K562 (cell line): ENCODE data around the gene PTOV1. TPM values are rescaled to one million over a fixed set of nuclear protein-coding genes. Genes with fewer than 3 reads are reported as not detected.

Experiments
- CREB1 ChIP-seq, 2 experiments: sonication (generic) in 1 of 2; formaldehyde crosslinking in 1 of 2; IDR thresholded peaks; 2 replicates each; pipeline versions ENCODE4 v1.6.1 to v1.8.0; 2012 to 2022; ENCODE audit warnings: inconsistent platforms in 1 of 2, mild to moderate bottlenecking in 1 of 2, missing genetic modification reagents in 1 of 2, moderate library complexity in 1 of 2
- EGR1 ChIP-seq: fragments of 450-650 bp; conservative IDR thresholded peaks from 2 replicates; pipeline ENCODE4 v1.6.1; 2017; ENCODE audit warnings: mild to moderate bottlenecking
- ELF2 ChIP-seq: fragments of 250-450 bp; sonication (Bioruptor Pico); IDR thresholded peaks from 2 replicates; pipeline ENCODE4 v1.5.0; 2021; ENCODE audit warnings: mild to moderate bottlenecking
- ESRRB ChIP-seq: fragments of 250-450 bp; sonication (Bioruptor Pico); IDR thresholded peaks from 2 replicates; pipeline ENCODE4 v1.5.0; 2020; ENCODE audit warnings: mild to moderate bottlenecking, moderate library complexity, borderline replicate concordance
- EWSR1 ChIP-seq: fragments of 450-650 bp; IDR thresholded peaks from 2 replicates; pipeline ENCODE4 v1.6.1; 2018; ENCODE audit warnings: borderline replicate concordance, mild to moderate bottlenecking, low read depth, moderate library complexity; ENCODE audit not compliant: partially characterized antibody
- EZH2 ChIP-seq: IDR thresholded peaks from 2 replicates; pipeline ENCODE4 v1.6.1; 2012; ENCODE audit warnings: low read depth, mild to moderate bottlenecking, inconsistent platforms, low read length, borderline replicate concordance
- FIP1L1 ChIP-seq: fragments of 200-400 bp; formaldehyde crosslinking; IDR thresholded peaks from 2 replicates; pipeline ENCODE4 v1.6.1; 2018; ENCODE audit warnings: mild to moderate bottlenecking, low read depth, low read length; ENCODE audit not compliant: poor library complexity, severe bottlenecking
- GTF2A2 ChIP-seq: IDR thresholded peaks from 2 replicates; pipeline ENCODE4 v1.6.1; 2016; ENCODE audit warnings: mild to moderate bottlenecking, missing genetic modification characterization, missing compliant biosample characterization
- JUN ChIP-seq, 2 experiments: sonication (generic) in 1 of 2; formaldehyde crosslinking in 1 of 2; IDR thresholded peaks; 2 replicates each; pipeline versions ENCODE4 v1.6.1 to v1.8.0; 2012 to 2022; ENCODE audit warnings: borderline replicate concordance in 2 of 2, mild to moderate bottlenecking in 2 of 2, improper control_type of control experiment in 1 of 2, low read depth in 1 of 2, low read length in 1 of 2, missing genetic modification reagents in 1 of 2
- MAFK ChIP-seq: IDR thresholded peaks from 2 replicates; pipeline ENCODE4 v1.6.1; 2011; ENCODE audit warnings: low read length, improper control_type of control experiment
- MAZ ChIP-seq, 2 experiments: fragments of 450-650 bp in 1 of 2; sonication (generic) in 1 of 2; formaldehyde crosslinking; IDR thresholded peaks in 1 of 2; conservative IDR thresholded peaks in 1 of 2; 2 replicates each; pipeline versions ENCODE4 v1.4.0 to v1.5.0; 2020; ENCODE audit warnings: mild to moderate bottlenecking in 1 of 2, missing genetic modification reagents in 1 of 2
- MCM3 ChIP-seq: fragments of 450-650 bp; IDR thresholded peaks from 2 replicates; pipeline ENCODE4 v1.6.1; 2016
- MEF2A ChIP-seq: IDR thresholded peaks from 2 replicates; pipeline ENCODE4 v1.6.1; 2011; ENCODE audit warnings: low read depth, mild to moderate bottlenecking, low read length, moderate library complexity; ENCODE audit not compliant: control insufficient read depth
- MXI1 ChIP-seq: IDR thresholded peaks from 2 replicates; pipeline ENCODE4 v1.6.1; 2011; ENCODE audit warnings: low read depth, mild to moderate bottlenecking, improper control_type of control experiment, low read length
- NFE2 ChIP-seq: IDR thresholded peaks from 2 replicates; pipeline ENCODE4 v1.6.1; 2014; ENCODE audit warnings: antibody characterized with exemption, low read depth
- POLR2A ChIP-seq: fragments of 450-650 bp; conservative IDR thresholded peaks from 2 replicates; pipeline ENCODE4 v1.6.1; 2016
- RB1 ChIP-seq: fragments of 450-650 bp; IDR thresholded peaks from 2 replicates; pipeline ENCODE4 v1.6.1; 2017; ENCODE audit warnings: low read depth, mild to moderate bottlenecking
- SMAD4 ChIP-seq: fragments of 250-450 bp; sonication (Bioruptor Pico); conservative IDR thresholded peaks from 2 replicates; pipeline ENCODE4 v1.8.0; 2021; ENCODE audit warnings: inconsistent platforms, mild to moderate bottlenecking, moderate library complexity
- SRSF1 ChIP-seq: fragments of 200-400 bp; formaldehyde crosslinking; IDR thresholded peaks from 2 replicates; pipeline ENCODE4 v1.6.1; 2017; ENCODE audit warnings: mild to moderate bottlenecking, low read depth, low read length, moderate library complexity
- ZFP30 ChIP-seq: fragments of 250-450 bp; sonication (Bioruptor Pico); IDR thresholded peaks from 2 replicates; pipeline ENCODE4 v1.8.0; 2022; ENCODE audit warnings: moderate library complexity, mild to moderate bottlenecking, inconsistent platforms, borderline replicate concordance
- ZNF232 ChIP-seq: sonication (generic); formaldehyde crosslinking; IDR thresholded peaks from 2 replicates; pipeline ENCODE4 v1.8.0; 2022; ENCODE audit warnings: mild to moderate bottlenecking, missing genetic modification reagents
- ZNF354B ChIP-seq: fragments of 250-450 bp; sonication (Bioruptor Pico); IDR thresholded peaks from 2 replicates; pipeline ENCODE4 v1.4.0; 2020
- ZNF584 ChIP-seq: fragments of 200-800 bp; sonication (Bioruptor generic); IDR thresholded peaks from 2 replicates; pipeline ENCODE4 v1.6.1; 2016; ENCODE audit warnings: low read depth, mild to moderate bottlenecking, missing genetic modification characterization, missing compliant biosample characterization
- polyA plus RNA-seq, 8 experiments: library from polyadenylated mRNA; depleted of rRNA in 4 of 8; stranded (reverse) in 5 of 8; unstranded in 3 of 8; fragments of >200 nt; fragmentation: Nextera tagmentation in 2 of 8; fragmentation: Illumina TruSeq in 1 of 8; extraction: Ambion mirVana in 2 of 8; extraction: Trizol in 1 of 8; gene quantifications; 2 replicates each; pipeline versions ENCODE4 v1.2.1 to v1.2.3, GENCODE V29; 2011 to 2014; ENCODE audit warnings: inconsistent platforms in 1 of 8, missing spikeins in 1 of 8
- total RNA-seq, 7 experiments: library from RNA; depleted of rRNA in 6 of 7; stranded (reverse); fragments of >200 nt in 6 of 7; fragmentation: Illumina TruSeq in 2 of 7; extraction: Trizol in 2 of 7; gene quantifications; 2 replicates each; pipeline versions ENCODE4 v1.2.1 to v1.2.3, GENCODE V29; 2011 to 2021; ENCODE audit warnings: low replicate concordance in 1 of 7
- TF ChIP-seq, protein P1 (sequence below): fragments of 250-450 bp; sonication (Bioruptor Pico); IDR thresholded peaks from 2 replicates; pipeline ENCODE4 v1.5.0; 2021; ENCODE audit warnings: mild to moderate bottlenecking, moderate library complexity
- TF ChIP-seq, protein P2 (sequence below): sonication (generic); formaldehyde crosslinking; IDR thresholded peaks from 2 replicates; pipeline ENCODE4 v1.8.1; 2022; ENCODE audit warnings: missing genetic modification reagents

PTOV1 gene
- total and polyA plus RNA-seq, 9 of the 15 experiments (the other 6 are each of a cell fraction or from before 2014, with no cell fraction given) = 4.9 to 169 (median 43.5) TPM

DNA sequence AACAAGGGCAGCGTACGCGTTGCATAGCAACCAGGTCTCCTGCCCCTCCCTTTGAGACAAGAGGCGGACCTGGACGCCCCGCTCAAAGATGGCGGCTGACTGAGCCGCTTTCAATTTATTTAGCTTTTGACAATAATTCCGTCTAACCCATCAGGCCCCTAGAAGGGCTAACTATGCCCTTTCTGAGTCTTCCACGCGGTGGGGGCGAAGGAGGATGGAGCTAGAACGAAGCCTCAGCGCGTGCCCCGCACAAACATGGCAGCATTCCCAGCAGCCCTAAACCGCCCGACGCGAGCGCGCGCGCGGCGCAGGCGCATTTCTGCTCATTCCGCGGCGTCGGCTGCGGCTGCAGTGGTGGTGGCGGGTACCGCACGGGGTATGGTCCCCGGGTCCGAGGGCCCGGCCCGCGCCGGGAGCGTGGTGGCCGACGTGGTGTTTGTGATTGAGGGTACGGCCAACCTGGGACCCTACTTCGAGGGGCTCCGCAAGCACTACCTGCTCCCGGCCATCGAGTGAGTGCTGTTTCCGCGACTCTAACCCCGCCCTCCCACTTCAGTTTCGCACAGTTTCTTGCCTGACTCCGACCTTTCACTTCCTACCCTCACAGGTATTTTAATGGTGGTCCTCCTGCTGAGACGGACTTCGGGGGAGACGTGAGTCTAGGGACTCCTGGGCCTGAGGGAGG, 32.9 kb upstream of the PTOV1 start, which contains the start of gene MED25 (continued):
- TF ChIP-seq, protein P1, sequence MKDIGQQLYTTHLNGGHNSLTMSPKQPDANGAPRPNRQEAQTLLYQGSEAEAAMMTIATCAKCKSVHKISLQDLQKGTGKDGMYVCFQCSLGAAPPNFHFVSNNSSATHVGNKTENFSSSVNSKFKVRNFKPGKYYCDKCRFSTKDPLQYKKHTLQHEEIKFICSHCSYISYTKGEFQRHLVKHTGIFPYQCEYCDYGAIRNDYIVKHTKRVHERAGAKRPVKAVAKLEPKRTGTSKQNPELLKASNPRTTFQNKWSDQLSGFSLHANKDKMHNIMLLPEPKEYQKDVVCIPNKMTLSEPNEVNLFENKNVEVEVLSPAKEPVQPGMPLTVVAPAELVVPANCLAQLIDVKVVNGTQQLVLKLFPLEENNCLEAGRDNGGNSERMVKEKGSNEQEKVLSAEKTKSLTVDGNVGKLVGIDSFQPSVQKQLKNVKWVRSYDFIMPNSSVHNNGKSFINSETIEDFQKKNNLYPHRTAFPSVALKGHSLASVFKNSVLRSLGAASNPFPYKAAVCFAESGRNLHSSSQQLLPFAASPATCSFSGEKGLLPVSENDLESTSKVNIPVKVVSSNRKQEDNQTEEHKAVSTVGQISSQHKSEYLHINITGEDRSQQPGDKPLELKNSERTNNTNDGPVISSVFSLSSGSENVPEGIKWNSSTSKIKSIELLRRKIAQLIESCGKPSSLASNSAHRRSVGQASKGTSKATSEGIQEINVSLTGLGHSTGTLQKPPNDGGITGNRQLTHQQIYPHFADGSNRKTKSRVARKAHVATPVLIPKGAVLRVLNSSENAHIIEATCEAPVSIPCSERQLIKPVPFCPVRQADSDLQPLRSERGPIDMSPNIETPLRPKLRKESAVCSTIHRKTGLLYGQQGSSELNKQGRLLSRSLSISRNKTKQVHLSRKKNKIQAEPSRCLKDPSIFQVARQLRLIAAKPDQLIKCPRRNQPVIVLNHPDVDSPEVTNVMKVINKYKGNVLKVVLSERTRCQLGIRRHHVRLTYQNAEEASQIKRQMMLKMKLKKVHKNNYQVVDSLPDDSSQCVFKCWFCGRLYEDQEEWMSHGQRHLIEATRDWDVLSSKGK (CRISPR knock-in tag) = no peak
- TF ChIP-seq MAZ (CRISPR knock-in tag; conservative IDR thresholded peaks at IDR 0.05 in 1 of 2, IDR thresholded peaks at IDR 0.05 in 1 of 2) = peak; percentile 81 to 88
- TF ChIP-seq ELF2 = no peak
- no peak for TF ChIP-seq ZNF584 (CRISPR knock-in tag)
- TF ChIP-seq ZFP30 (CRISPR knock-in tag) = no peak
- TF ChIP-seq SMAD4 (CRISPR knock-in tag) = 0 out of 2 replicates have a peak, but pooled peaks have one; percentile 65
- TF ChIP-seq, protein P2, sequence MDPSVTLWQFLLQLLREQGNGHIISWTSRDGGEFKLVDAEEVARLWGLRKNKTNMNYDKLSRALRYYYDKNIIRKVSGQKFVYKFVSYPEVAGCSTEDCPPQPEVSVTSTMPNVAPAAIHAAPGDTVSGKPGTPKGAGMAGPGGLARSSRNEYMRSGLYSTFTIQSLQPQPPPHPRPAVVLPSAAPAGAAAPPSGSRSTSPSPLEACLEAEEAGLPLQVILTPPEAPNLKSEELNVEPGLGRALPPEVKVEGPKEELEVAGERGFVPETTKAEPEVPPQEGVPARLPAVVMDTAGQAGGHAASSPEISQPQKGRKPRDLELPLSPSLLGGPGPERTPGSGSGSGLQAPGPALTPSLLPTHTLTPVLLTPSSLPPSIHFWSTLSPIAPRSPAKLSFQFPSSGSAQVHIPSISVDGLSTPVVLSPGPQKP (CRISPR knock-in tag) = no peak
- no peak for TF ChIP-seq MCM3
- TF ChIP-seq EWSR1 = no peak
- no peak for TF ChIP-seq ZNF354B
- no peak for TF ChIP-seq EGR1
- TF ChIP-seq ZNF232 = no peak; the same call in 1 of the 2 replicates
- TF ChIP-seq POLR2A = peak; percentile 73
- TF ChIP-seq FIP1L1 = peak; percentile 60
- TF ChIP-seq MAFK = no peak
- no peak for TF ChIP-seq EZH2
- peak; percentile 46; the same call in 1 of the 2 replicates for TF ChIP-seq CREB1 (IDR thresholded peaks at IDR 0.05)
- peak; percentile 60; the same call in 1 of the 2 replicates for TF ChIP-seq CREB1 (CRISPR knock-in tag; IDR thresholded peaks at IDR 0.05)
- TF ChIP-seq SRSF1 = no peak
- no peak for TF ChIP-seq MXI1
- TF ChIP-seq GTF2A2 (tag) = no peak
- peak; percentile 23; the same call in 1 of the 2 replicates for TF ChIP-seq JUN (IDR thresholded peaks at IDR 0.05; ENCODE audit: borderline replicate concordance, low read depth, low read length)
- no peak for TF ChIP-seq JUN (CRISPR knock-in tag; IDR thresholded peaks at IDR 0.05; ENCODE audit: borderline replicate concordance)
- no peak for TF ChIP-seq ESRRB
- no peak for TF ChIP-seq MEF2A
- no peak; the same call in none of the 2 replicates for TF ChIP-seq RB1
- no peak for TF ChIP-seq NFE2
